B cell (primary cell): Measurements from ENCODE around the gene ZNF521.

Source experiments
- CTCF ChIP-seq: fragments of 200-600 bp; IDR thresholded peaks from one replicate; pipeline ENCODE4 v1.8.0; 2022; ENCODE audit warnings: antibody characterized with exemption, mild to moderate bottlenecking
- EZH2 ChIP-seq: IDR thresholded peaks from 2 replicates; pipeline ENCODE4 v1.6.1; 2012; ENCODE audit warnings: borderline replicate concordance, low read depth, mild to moderate bottlenecking, moderate library complexity, low read length; ENCODE audit not compliant: insufficient read depth, poor library complexity, severe bottlenecking

- TF ChIP-seq CTCF (no peak), EZH2 (no peak)
Observed at GRCh38 chr18:25305584-25305983, 46.4 kb downstream of the ZNF521 start.
